Neural cell (in vitro differentiated cells): ENCODE results near the gene RCBTB2. TPM values are rescaled to one million over a fixed set of nuclear protein-coding genes. Genes with fewer than 3 reads are reported as not detected.

Experiments
- H2AFZ ChIP-seq: fragments of 200-600, 300-800 bp; sonication (generic), shearing (Covaris generic); 2 replicates; pipeline ENCODE4 v1.6.0; 2014; ENCODE audit warnings: low read depth, mild to moderate bottlenecking, antibody characterized with exemption, low read length, moderate library complexity
- H3F3A ChIP-seq: fragments of 200-600 bp; shearing (Covaris generic); 2 replicates; pipeline ENCODE4 v1.6.1; 2016; ENCODE audit warnings: mild to moderate bottlenecking, moderate library complexity, mixed read lengths, antibody characterized with exemption, low read length; ENCODE audit not compliant: insufficient read depth, poor library complexity, severe bottlenecking
- H3K27ac ChIP-seq: fragments of 200-600, 300-800 bp; sonication (generic), shearing (Covaris generic); 2 replicates; pipeline ENCODE4 v1.5.1; 2014; ENCODE audit warnings: mild to moderate bottlenecking, low read length, moderate library complexity
- H3K27me3 ChIP-seq: fragments of 300-800, 200-600 bp; sonication (generic), shearing (Covaris generic); 2 replicates; pipeline ENCODE4 v1.6.0; 2014; ENCODE audit warnings: mild to moderate bottlenecking, low read depth, low read length, moderate library complexity; ENCODE audit not compliant: insufficient read depth
- H3K36me3 ChIP-seq: fragments of 300-800, 200-600 bp; sonication (generic), shearing (Covaris generic); 2 replicates; pipeline ENCODE4 v1.5.1; 2014; ENCODE audit warnings: mild to moderate bottlenecking, antibody characterized with exemption, low read length, moderate library complexity; ENCODE audit not compliant: insufficient read depth
- H3K4me2 ChIP-seq: fragments of 300-800, 200-600 bp; sonication (generic), shearing (Covaris generic); 2 replicates; pipeline ENCODE4 v1.6.0; 2014; ENCODE audit warnings: mild to moderate bottlenecking, low read length
- H3K4me3 ChIP-seq: fragments of 300-800, 200-600 bp; sonication (generic), shearing (Covaris generic); 2 replicates; pipeline ENCODE4 v1.5.1; 2014; ENCODE audit warnings: mild to moderate bottlenecking, low read length, moderate library complexity
- H3K79me2 ChIP-seq: fragments of 200-600 bp; shearing (Covaris generic); replicated peaks from 2 replicates; pipeline ENCODE4 v1.6.0; 2014; ENCODE audit warnings: mild to moderate bottlenecking, low read length, moderate library complexity; ENCODE audit not compliant: insufficient read depth
- H3K9ac ChIP-seq: fragments of 300-800, 200-600 bp; sonication (generic), shearing (Covaris generic); 2 replicates; pipeline ENCODE4 v1.6.1; 2016; ENCODE audit warnings: mild to moderate bottlenecking, low read length, mixed read lengths
- H3K9me2 ChIP-seq: fragments of 200-600 bp; shearing (Covaris generic); 2 replicates; pipeline ENCODE4 v1.6.1; 2016; ENCODE audit warnings: mild to moderate bottlenecking, low read length, mixed read lengths; ENCODE audit not compliant: insufficient read depth
- H3K9me3 ChIP-seq: fragments of 200-600, 300-800 bp; sonication (generic), shearing (Covaris generic); 2 replicates; pipeline ENCODE4 v1.6.1; 2016; ENCODE audit warnings: mild to moderate bottlenecking, mixed run types, low read length, moderate library complexity, mixed read lengths
- H4K20me1 ChIP-seq: fragments of 200-600 bp; shearing (Covaris generic); 2 replicates; pipeline ENCODE4 v1.6.1; 2016; ENCODE audit warnings: mild to moderate bottlenecking, mixed run types; ENCODE audit not compliant: insufficient read depth
- EP300 ChIP-seq: fragments of 450-650 bp; conservative IDR thresholded peaks from 2 replicates; pipeline ENCODE4 v1.6.1; 2014; ENCODE audit warnings: antibody characterized with exemption, mild to moderate bottlenecking, moderate library complexity; ENCODE audit not compliant: poor library complexity, severe bottlenecking
- EZH2 ChIP-seq: fragments of 200-600, 300-800 bp; shearing (Covaris generic), sonication (generic); IDR thresholded peaks from 2 replicates; pipeline ENCODE4 v1.6.1; 2014; ENCODE audit warnings: antibody characterized with exemption, low read length, borderline replicate concordance, mild to moderate bottlenecking; ENCODE audit not compliant: insufficient read depth, poor library complexity, severe bottlenecking
- MXI1 ChIP-seq: fragments of 450-650 bp; conservative IDR thresholded peaks from 2 replicates; pipeline ENCODE4 v1.6.1; 2014; ENCODE audit warnings: antibody characterized with exemption, mild to moderate bottlenecking; ENCODE audit not compliant: poor library complexity, severe bottlenecking
- POLR2AphosphoS5 ChIP-seq: IDR thresholded peaks from 2 replicates; pipeline ENCODE4 v1.6.1; 2012
- RAD21 ChIP-seq: fragments of 450-650 bp; conservative IDR thresholded peaks from 2 replicates; pipeline ENCODE4 v1.6.1; 2014; ENCODE audit warnings: antibody characterized with exemption, mild to moderate bottlenecking, moderate library complexity
- SMC3 ChIP-seq: fragments of 450-650 bp; conservative IDR thresholded peaks from 2 replicates; pipeline ENCODE4 v1.6.1; 2014; ENCODE audit warnings: antibody characterized with exemption, mild to moderate bottlenecking, moderate library complexity; ENCODE audit not compliant: poor library complexity
- TAF1 ChIP-seq: IDR thresholded peaks from 2 replicates; pipeline ENCODE4 v1.6.1; 2012; ENCODE audit warnings: low read depth
- polyA plus RNA-seq: library from polyadenylated mRNA; depleted of rRNA; stranded (reverse); fragments of >200 nt; gene quantifications from 2 replicates; pipeline ENCODE4 v1.2.3, GENCODE V29; 2014
- TF ChIP-seq, protein P1 (sequence below): IDR thresholded peaks from 2 replicates; pipeline ENCODE4 v1.6.1; 2012; ENCODE audit warnings: borderline replicate concordance
- TF ChIP-seq, protein P2 (sequence below): fragments of 450-650 bp; IDR thresholded peaks from 2 replicates; pipeline ENCODE4 v1.5.1; 2014; ENCODE audit warnings: antibody characterized with exemption, mild to moderate bottlenecking, moderate library complexity; ENCODE audit not compliant: poor library complexity, severe bottlenecking

The RCBTB2 gene
- polyA plus RNA-seq, 1 donor from 2014 or later: 19.0 TPM

DNA sequence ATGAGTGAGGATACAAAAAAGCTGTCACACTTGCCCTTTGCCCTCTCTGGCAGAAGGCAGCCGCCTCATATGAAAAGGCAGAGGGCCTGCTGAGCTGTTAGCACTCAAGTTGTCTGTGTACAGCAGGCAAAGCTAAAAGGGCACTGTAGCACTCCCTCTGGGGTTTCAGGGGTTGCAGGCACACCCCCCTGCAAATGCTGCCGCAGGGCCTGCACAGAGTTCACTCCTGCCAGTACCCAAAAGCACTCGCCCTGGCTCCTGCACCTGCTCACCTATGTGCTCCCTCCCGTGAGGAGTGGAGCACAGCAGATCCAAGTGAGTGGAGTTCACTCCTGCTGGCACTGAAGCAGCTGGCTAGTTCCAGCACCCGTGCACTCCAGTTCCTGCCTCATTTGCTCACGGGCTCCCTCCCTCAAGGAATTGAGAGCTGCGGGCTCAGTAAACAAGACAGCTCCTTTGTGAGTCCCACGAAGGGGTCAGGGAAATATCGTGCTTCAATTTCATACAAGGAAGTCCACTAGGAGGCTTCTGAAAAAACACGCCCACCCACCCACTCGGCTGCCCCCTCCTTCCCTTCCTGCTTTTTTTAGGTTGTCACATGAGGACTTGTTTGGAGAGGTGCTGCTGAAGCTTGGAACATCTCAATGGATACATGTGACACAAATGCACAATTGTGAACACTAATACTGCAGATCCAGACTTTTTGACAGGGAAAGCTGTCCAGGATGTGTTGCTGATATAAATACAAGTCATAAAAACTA lies 9.9 kb upstream of the RCBTB2 start:
- no peak overlapping the region for H3K4me2 ChIP-seq
- no peaks in the 10 kb centered on the region for H3K36me3 ChIP-seq
- no peak for TF ChIP-seq SMC3
- TF ChIP-seq, protein P1, sequence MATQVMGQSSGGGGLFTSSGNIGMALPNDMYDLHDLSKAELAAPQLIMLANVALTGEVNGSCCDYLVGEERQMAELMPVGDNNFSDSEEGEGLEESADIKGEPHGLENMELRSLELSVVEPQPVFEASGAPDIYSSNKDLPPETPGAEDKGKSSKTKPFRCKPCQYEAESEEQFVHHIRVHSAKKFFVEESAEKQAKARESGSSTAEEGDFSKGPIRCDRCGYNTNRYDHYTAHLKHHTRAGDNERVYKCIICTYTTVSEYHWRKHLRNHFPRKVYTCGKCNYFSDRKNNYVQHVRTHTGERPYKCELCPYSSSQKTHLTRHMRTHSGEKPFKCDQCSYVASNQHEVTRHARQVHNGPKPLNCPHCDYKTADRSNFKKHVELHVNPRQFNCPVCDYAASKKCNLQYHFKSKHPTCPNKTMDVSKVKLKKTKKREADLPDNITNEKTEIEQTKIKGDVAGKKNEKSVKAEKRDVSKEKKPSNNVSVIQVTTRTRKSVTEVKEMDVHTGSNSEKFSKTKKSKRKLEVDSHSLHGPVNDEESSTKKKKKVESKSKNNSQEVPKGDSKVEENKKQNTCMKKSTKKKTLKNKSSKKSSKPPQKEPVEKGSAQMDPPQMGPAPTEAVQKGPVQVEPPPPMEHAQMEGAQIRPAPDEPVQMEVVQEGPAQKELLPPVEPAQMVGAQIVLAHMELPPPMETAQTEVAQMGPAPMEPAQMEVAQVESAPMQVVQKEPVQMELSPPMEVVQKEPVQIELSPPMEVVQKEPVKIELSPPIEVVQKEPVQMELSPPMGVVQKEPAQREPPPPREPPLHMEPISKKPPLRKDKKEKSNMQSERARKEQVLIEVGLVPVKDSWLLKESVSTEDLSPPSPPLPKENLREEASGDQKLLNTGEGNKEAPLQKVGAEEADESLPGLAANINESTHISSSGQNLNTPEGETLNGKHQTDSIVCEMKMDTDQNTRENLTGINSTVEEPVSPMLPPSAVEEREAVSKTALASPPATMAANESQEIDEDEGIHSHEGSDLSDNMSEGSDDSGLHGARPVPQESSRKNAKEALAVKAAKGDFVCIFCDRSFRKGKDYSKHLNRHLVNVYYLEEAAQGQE: no peak
- no peak for TF ChIP-seq EZH2
- TF ChIP-seq POLR2AphosphoS5: no peak
- no peak for TF ChIP-seq RAD21
- no peaks in the 10 kb centered on the region for H4K20me1 ChIP-seq
- H3K79me2 ChIP-seq: no peaks in the 10 kb centered on the region
- no peaks in the 10 kb centered on the region for H3K27me3 ChIP-seq
- H3K4me3 ChIP-seq: no peak overlapping the region
- H3K9ac ChIP-seq: no peak overlapping the region
- H3K27ac ChIP-seq: no peak overlapping the region
- H3F3A ChIP-seq: no peaks in the 10 kb centered on the region
- no peaks in the 10 kb centered on the region for H3K9me3 ChIP-seq
- H3K9me2 ChIP-seq: no peaks in the 10 kb centered on the region
- H2AFZ ChIP-seq: no peak overlapping the region

DNA sequence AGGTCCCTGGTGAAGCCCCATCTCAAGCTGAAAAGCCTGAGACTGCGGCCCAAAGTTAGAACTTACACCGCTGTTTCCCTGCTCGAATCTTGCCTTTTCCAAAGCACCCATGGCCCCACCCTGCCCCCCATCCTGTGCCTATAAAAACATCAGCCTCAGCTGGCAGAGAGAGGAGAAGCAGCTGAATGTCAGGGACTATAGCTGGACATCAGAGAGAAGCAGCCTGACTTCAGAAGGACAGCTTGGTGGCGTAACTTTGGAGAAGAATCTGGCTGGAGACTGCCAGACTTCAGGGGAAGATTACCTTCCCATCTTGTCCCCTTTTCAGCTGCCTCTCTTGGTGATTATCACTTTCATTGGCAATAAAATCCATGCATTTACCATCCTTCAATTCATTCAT lies 9.3 kb upstream of the RCBTB2 start:
- Histone ChIP-seq H3K36me3 (no peaks in the 10 kb centered on the region), H3F3A (no peaks in the 10 kb centered on the region), H3K79me2 (no peaks in the 10 kb centered on the region), H2AFZ (no peak overlapping the region), H3K9me3 (no peaks in the 10 kb centered on the region), H4K20me1 (no peaks in the 10 kb centered on the region), H3K9me2 (no peaks in the 10 kb centered on the region), H3K4me2 (no peak overlapping the region), H3K9ac (no peak overlapping the region), H3K27me3 (no peaks in the 10 kb centered on the region), H3K4me3 (no peak overlapping the region), H3K27ac (no peak overlapping the region)
- no peak for TF ChIP-seq RAD21
- no peak for TF ChIP-seq SMC3
- TF ChIP-seq EP300: no peak
- TF ChIP-seq TAF1: no peak
- TF ChIP-seq POLR2AphosphoS5: no peak

DNA sequence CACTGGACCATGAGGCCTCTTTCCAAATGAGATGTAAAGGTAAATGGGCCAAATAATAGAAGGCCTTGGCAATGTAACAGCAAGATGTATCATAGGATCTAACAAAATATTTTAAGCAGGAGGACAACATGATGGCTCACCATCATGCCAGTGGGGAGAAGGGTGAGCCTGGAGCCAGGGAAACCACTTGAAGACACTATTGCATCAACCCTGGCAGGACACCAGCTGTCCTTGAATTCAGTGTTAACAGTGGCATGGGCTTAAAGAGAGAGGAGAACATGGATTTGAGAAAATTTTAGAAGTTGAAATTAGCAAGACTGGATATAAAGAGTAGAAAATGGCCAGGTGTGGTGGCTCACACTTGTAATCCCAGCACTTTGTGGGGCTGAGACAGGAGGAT lies 6.7 kb upstream of the RCBTB2 start:
- H3K9me2 ChIP-seq: no peaks in the 10 kb centered on the region
- H2AFZ ChIP-seq: no peak overlapping the region
- no peak overlapping the region for H3K9ac ChIP-seq
- no peaks in the 10 kb centered on the region for H3K79me2 ChIP-seq
- H3K4me3 ChIP-seq: no peak overlapping the region
- H3K27me3 ChIP-seq: no peaks in the 10 kb centered on the region
- H3F3A ChIP-seq: no peaks in the 10 kb centered on the region
- no peak for TF ChIP-seq TAF1
- TF ChIP-seq EZH2: no peak
- TF ChIP-seq MXI1: no peak
- no peak for TF ChIP-seq POLR2AphosphoS5
- TF ChIP-seq, protein P1: no peak
- TF ChIP-seq EP300: no peak
- TF ChIP-seq, protein P2, sequence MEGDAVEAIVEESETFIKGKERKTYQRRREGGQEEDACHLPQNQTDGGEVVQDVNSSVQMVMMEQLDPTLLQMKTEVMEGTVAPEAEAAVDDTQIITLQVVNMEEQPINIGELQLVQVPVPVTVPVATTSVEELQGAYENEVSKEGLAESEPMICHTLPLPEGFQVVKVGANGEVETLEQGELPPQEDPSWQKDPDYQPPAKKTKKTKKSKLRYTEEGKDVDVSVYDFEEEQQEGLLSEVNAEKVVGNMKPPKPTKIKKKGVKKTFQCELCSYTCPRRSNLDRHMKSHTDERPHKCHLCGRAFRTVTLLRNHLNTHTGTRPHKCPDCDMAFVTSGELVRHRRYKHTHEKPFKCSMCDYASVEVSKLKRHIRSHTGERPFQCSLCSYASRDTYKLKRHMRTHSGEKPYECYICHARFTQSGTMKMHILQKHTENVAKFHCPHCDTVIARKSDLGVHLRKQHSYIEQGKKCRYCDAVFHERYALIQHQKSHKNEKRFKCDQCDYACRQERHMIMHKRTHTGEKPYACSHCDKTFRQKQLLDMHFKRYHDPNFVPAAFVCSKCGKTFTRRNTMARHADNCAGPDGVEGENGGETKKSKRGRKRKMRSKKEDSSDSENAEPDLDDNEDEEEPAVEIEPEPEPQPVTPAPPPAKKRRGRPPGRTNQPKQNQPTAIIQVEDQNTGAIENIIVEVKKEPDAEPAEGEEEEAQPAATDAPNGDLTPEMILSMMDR: no peak
- no peak for TF ChIP-seq SMC3
- TF ChIP-seq RAD21: no peak
- H3K9me3 ChIP-seq: no peaks in the 10 kb centered on the region
- H3K4me2 ChIP-seq: no peak overlapping the region
- H3K27ac ChIP-seq: no peak overlapping the region
- H4K20me1 ChIP-seq: no peaks in the 10 kb centered on the region
- no peaks in the 10 kb centered on the region for H3K36me3 ChIP-seq
